IMR-90 (cell line): ENCODE results near the gene AK6. TPM values are rescaled to one million over a fixed set of nuclear protein-coding genes. Genes with fewer than 3 reads are reported as not detected.

Source experiments
- ATAC-seq: fragments of 200-7000 bp; cut with Tn5 transposase; 2 replicates; pipeline ENCODE4 v1.9.1; 2020; ENCODE audit warnings: low read depth, mild to moderate bottlenecking, moderate library complexity
- BruUV-seq: library from RNA; stranded (reverse); fragments of 400-500 nt; replicated peaks from 2 replicates; lab custom pipeline; 2021; lab: Mats Ljungman, UMichigan
- CTCF ChIA-PET: fragments of 300-600 bp; formaldehyde crosslinking; extraction: SDS; loops from one replicate; lab custom pipeline; 2021; ENCODE audit warnings: antibody characterized with exemption; lab: Yijun Ruan, JAX
- POLR2A ChIA-PET: fragments of 300-600 bp; sonication (Branson Sonifier 250); formaldehyde crosslinking; loops from one replicate; lab custom pipeline; 2022; ENCODE audit warnings: antibody characterized with exemption; ENCODE audit not compliant: unreplicated experiment; lab: Charles Lee
- DNase-seq: peaks from one replicate; pipeline ENCODE4 v3.0.0; 2013
- H2AFZ ChIP-seq: replicated peaks from 2 replicates; pipeline ENCODE3; 2013; ENCODE audit warnings: low read length, mild to moderate bottlenecking; ENCODE audit not compliant: poor library complexity
- H2AK5ac ChIP-seq: 2 replicates; pipeline ENCODE4 v1.6.1; 2013; ENCODE audit warnings: low read depth, low read length, inconsistent platforms
- H2AK9ac ChIP-seq: replicated peaks from 2 replicates; pipeline ENCODE3; 2013; ENCODE audit warnings: mild to moderate bottlenecking, low read depth, low read length, moderate library complexity; ENCODE audit not compliant: poor library complexity
- H2BK120ac ChIP-seq: 2 replicates; pipeline ENCODE4 v1.6.1; 2013; ENCODE audit warnings: low read depth, low read length, inconsistent platforms
- H2BK15ac ChIP-seq: 3 replicates; pipeline ENCODE4 v1.6.1; 2013; ENCODE audit warnings: low read depth, low read length, inconsistent platforms
- H2BK20ac ChIP-seq: 2 replicates; pipeline ENCODE4 v1.6.1; 2013; ENCODE audit warnings: low read depth, mild to moderate bottlenecking, inconsistent platforms, low read length, moderate library complexity
- H2BK5ac ChIP-seq: 2 replicates; pipeline ENCODE4 v1.6.1; 2013; ENCODE audit warnings: mild to moderate bottlenecking, low read depth, low read length, inconsistent platforms; ENCODE audit not compliant: poor library complexity, severe bottlenecking
- H3K14ac ChIP-seq: replicated peaks from 2 replicates; pipeline ENCODE4 v1.6.1; 2013; ENCODE audit warnings: low read depth, low read length, inconsistent platforms
- H3K18ac ChIP-seq: 2 replicates; pipeline ENCODE4 v1.6.1; 2013; ENCODE audit warnings: low read depth, low read length, control low read depth
- H3K23ac ChIP-seq: 2 replicates; pipeline ENCODE4 v1.6.1; 2013; ENCODE audit warnings: low read depth, low read length, inconsistent platforms
- H3K27ac ChIP-seq: 2 replicates; pipeline ENCODE4 v1.5.1; 2013; ENCODE audit warnings: mild to moderate bottlenecking, control low read depth, low read length; ENCODE audit not compliant: insufficient read depth
- H3K27me3 ChIP-seq: 2 replicates; pipeline ENCODE4 v1.6.1; 2013; ENCODE audit warnings: low read length; ENCODE audit not compliant: control insufficient read depth, insufficient read depth
- H3K36me3 ChIP-seq: 2 replicates; pipeline ENCODE4 v1.6.1; 2013; ENCODE audit warnings: low read length, mixed read lengths; ENCODE audit not compliant: control insufficient read depth, insufficient read depth
- H3K4ac ChIP-seq: 2 replicates; pipeline ENCODE4 v1.6.1; 2013; ENCODE audit warnings: low read depth, low read length, inconsistent platforms
- H3K4me1 ChIP-seq: 2 replicates; pipeline ENCODE4 v1.6.1; 2013; ENCODE audit warnings: low read length, mixed read lengths; ENCODE audit not compliant: control insufficient read depth, insufficient read depth
- H3K4me2 ChIP-seq: 2 replicates; pipeline ENCODE4 v1.6.1; 2013; ENCODE audit warnings: low read depth, mild to moderate bottlenecking, control low read depth, low read length, moderate library complexity
- H3K4me3 ChIP-seq: 2 replicates; pipeline ENCODE4 v1.5.1; 2013; ENCODE audit warnings: low read depth, mild to moderate bottlenecking, control low read depth, low read length, moderate library complexity; ENCODE audit not compliant: insufficient read depth
- H3K56ac ChIP-seq: 2 replicates; pipeline ENCODE4 v1.6.1; 2013; ENCODE audit warnings: low read length, inconsistent platforms; ENCODE audit not compliant: insufficient read depth; ENCODE audit errors: extremely low read depth
- H3K79me1 ChIP-seq, 2 experiments: 2 replicates each; pipeline ENCODE4 v1.6.1; 2013; ENCODE audit warnings: low read length in 2 of 2, inconsistent platforms in 1 of 2, low read depth in 1 of 2
- H3K9ac ChIP-seq: 2 replicates; pipeline ENCODE4 v1.6.1; 2013; ENCODE audit warnings: low read depth, low read length, control low read depth
- H3K9me1 ChIP-seq: 2 replicates; pipeline ENCODE4 v1.6.1; 2013; ENCODE audit warnings: low read length, inconsistent platforms; ENCODE audit not compliant: insufficient read depth
- H3K9me3 ChIP-seq: 2 replicates; pipeline ENCODE4 v1.6.1; 2013; ENCODE audit warnings: low read length; ENCODE audit not compliant: control insufficient read depth, insufficient read depth
- H4K20me1 ChIP-seq: 2 replicates; pipeline ENCODE4 v1.6.1; 2013; ENCODE audit warnings: low read length, inconsistent platforms; ENCODE audit not compliant: insufficient read depth
- H4K5ac ChIP-seq: 2 replicates; pipeline ENCODE4 v1.6.1; 2013; ENCODE audit warnings: mild to moderate bottlenecking, low read depth, low read length, control low read depth
- H4K8ac ChIP-seq, 2 experiments: 2 replicates each; pipeline ENCODE4 v1.6.1; 2013; ENCODE audit warnings: low read depth in 2 of 2, low read length in 2 of 2, control low read depth in 1 of 2, inconsistent platforms in 1 of 2
- H4K91ac ChIP-seq: 2 replicates; pipeline ENCODE4 v1.6.1; 2013; ENCODE audit warnings: low read depth, low read length, inconsistent platforms; ENCODE audit not compliant: insufficient read depth
- BHLHE40 ChIP-seq: fragments of 150-350 bp; IDR thresholded peaks from 2 replicates; pipeline ENCODE4 v1.6.1; 2016; ENCODE audit warnings: mild to moderate bottlenecking, low read depth, low read length
- CEBPB ChIP-seq: IDR thresholded peaks from 2 replicates; pipeline ENCODE4 v1.6.1; 2012; ENCODE audit warnings: low read depth, low read length, improper control_type of control experiment
- CHD1 ChIP-seq: IDR thresholded peaks from 2 replicates; pipeline ENCODE4 v1.6.1; 2012; ENCODE audit warnings: low read depth, low read length, improper control_type of control experiment
- FOS ChIP-seq: fragments of 150-350 bp; IDR thresholded peaks from 2 replicates; pipeline ENCODE4 v1.6.1; 2016; ENCODE audit warnings: low read depth, low read length
- MAFK ChIP-seq: IDR thresholded peaks from 2 replicates; pipeline ENCODE4 v1.6.1; 2012; ENCODE audit warnings: low read depth, low read length, improper control_type of control experiment
- MXI1 ChIP-seq: IDR thresholded peaks from 2 replicates; pipeline ENCODE4 v1.6.1; 2012; ENCODE audit warnings: low read depth, mild to moderate bottlenecking, low read length, moderate library complexity, borderline replicate concordance
- NFE2L2 ChIP-seq: fragments of 150-350 bp; IDR thresholded peaks from 2 replicates; pipeline ENCODE4 v1.6.1; 2016; ENCODE audit warnings: low read depth, mild to moderate bottlenecking, low read length
- RAD21 ChIP-seq: IDR thresholded peaks from 2 replicates; pipeline ENCODE4 v1.6.1; 2012; ENCODE audit warnings: low read length, improper control_type of control experiment
- RCOR1 ChIP-seq: IDR thresholded peaks from 2 replicates; pipeline ENCODE4 v1.6.1; 2012; ENCODE audit warnings: mild to moderate bottlenecking, low read length, improper control_type of control experiment; ENCODE audit not compliant: insufficient replicate concordance
- WGBS, 2 experiments: methylation state at CpG; one replicate each; pipeline versions ENCODE4 v1.1.5 to v1.1.7; 2013; ENCODE audit warnings: missing lambda C conversion rate in 2 of 2; ENCODE audit not compliant: insufficient read length in 1 of 2; ENCODE audit errors: extremely low coverage in 2 of 2; 5-methylcytosine and 5-hydroxymethylcytosine counted together
- dilution Hi-C: fragments of 300-500 bp; cut with HindIII; formaldehyde crosslinking; loops from one replicate; pipeline ENCODE4 v1.14.3; 2018; ENCODE audit warnings: low sequenced_read_pairs; ENCODE audit not compliant: unreplicated experiment
- in situ Hi-C: fragments of 300-500 bp; cut with MboI; formaldehyde crosslinking; loops from 3 replicates; pipeline ENCODE4 v1.14.3; 2019; ENCODE audit warnings: low sequenced_read_pairs, inconsistent platforms, mixed read lengths
- intact Hi-C: fragments of 100-400 bp; cut with micrococcal nuclease; formaldehyde crosslinking; loops from 2 replicates; pipeline ENCODE4 v1.10.0; 2022
- polyA plus RNA-seq, 3 experiments: library from polyadenylated mRNA; depleted of rRNA; stranded (reverse); fragments of >200 nt; gene quantifications; 2 replicates each; pipeline ENCODE4 v1.2.3, GENCODE V29; 2012; ENCODE audit warnings: low replicate concordance in 1 of 3
- total RNA-seq: library from RNA; depleted of rRNA; stranded (reverse); fragments of >200 nt; gene quantifications from 2 replicates; pipeline ENCODE4 v1.2.3, GENCODE V29; 2012
- TF ChIP-seq, protein P1 (sequence below): conservative IDR thresholded peaks from 2 replicates; pipeline ENCODE4 v1.5.1; 2012; ENCODE audit warnings: mild to moderate bottlenecking, low read depth, low read length, improper control_type of control experiment
- TF ChIP-seq, protein P2 (sequence below): fragments of 150-350 bp; IDR thresholded peaks from 2 replicates; pipeline ENCODE4 v1.6.1; 2017; ENCODE audit warnings: mild to moderate bottlenecking, antibody characterized with exemption, low read length, low read depth

The AK6 gene
- total and polyA plus RNA-seq, 2 of the 4 experiments (the other 2 are of a cell fraction), result 14.7 to 34.4 TPM

DNA sequence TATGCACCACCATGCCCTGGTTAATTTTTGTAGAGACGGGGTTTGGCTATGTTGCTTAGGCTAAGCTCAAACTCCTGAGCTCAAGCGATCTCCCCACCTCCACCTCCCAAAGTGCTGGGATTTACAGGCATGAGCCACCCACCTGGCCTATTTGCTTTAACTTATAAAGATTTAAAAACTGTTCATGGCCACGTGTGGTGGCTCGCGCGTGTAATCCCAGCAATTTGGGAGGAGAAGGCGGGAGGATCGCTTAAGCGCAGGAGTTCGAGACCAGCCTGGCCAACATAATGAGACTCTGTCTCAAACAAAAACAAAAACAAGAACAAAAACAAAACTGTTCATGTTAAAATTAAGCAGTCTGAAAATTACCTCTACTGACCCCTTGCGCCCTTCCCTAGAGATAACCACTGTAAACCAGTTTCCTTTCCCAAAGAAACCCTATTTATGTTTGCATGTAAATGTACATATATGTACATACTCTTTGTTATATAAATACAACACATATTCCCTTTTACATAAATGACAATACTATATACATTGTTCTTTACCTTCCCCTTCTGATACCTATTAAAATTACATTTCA lies 1.5 kb downstream of the AK6 start:
- Histone ChIP-seq H4K91ac (no peak overlapping the region), H3K4me3 (no peak overlapping the region), H3K9me3 (no peaks in the 10 kb centered on the region), H3K18ac (no peak overlapping the region), H2AK5ac (no peak overlapping the region), H2BK5ac (no peak overlapping the region), H3K4me1 (no peaks in the 10 kb centered on the region; the same call in 1 of the 2 replicates), H3K27ac (no peak overlapping the region), H2BK20ac (no peak overlapping the region), H3K23ac (peak overlapping the region; percentile 31; the same call in 1 of the 2 replicates), H3K4me2 (peak overlapping the region; percentile 0; the same call in 1 of the 2 replicates), H2AFZ (no peak overlapping the region), H3K4ac (peak overlapping the region; percentile 43; the same call in 1 of the 2 replicates), H3K27me3 (no peaks in the 10 kb centered on the region), H2AK9ac (no peak overlapping the region), H2BK15ac (no peak overlapping the region), H4K8ac (no peak overlapping the region), H4K20me1 (peaks cover 28% of the 10 kb centered on the region; the same call in 1 of the 2 replicates), H3K79me1 (peaks cover 18 to 45% of the 10 kb centered on the region in 2 experiments), H3K9ac (no peak overlapping the region), H4K5ac (no peak overlapping the region), H3K14ac (0 out of 2 replicates have a peak overlapping the region, but pooled peaks have one; percentile 26), H3K56ac (peak overlapping the region; percentile 11; the same call in 1 of the 2 replicates), H3K36me3 (peaks cover 17% of the 10 kb centered on the region), H3K9me1 (no peaks in the 10 kb centered on the region; the same call in 1 of the 2 replicates), H2BK120ac (no peak overlapping the region)
- TF ChIP-seq CHD1 (no peak), FOS (no peak), CEBPB (no peak), BHLHE40 (no peak), MAFK (no peak), NFE2L2 (no peak), RCOR1 (no peak), RAD21 (no peak), MXI1 (no peak)
- TF ChIP-seq, protein P1, sequence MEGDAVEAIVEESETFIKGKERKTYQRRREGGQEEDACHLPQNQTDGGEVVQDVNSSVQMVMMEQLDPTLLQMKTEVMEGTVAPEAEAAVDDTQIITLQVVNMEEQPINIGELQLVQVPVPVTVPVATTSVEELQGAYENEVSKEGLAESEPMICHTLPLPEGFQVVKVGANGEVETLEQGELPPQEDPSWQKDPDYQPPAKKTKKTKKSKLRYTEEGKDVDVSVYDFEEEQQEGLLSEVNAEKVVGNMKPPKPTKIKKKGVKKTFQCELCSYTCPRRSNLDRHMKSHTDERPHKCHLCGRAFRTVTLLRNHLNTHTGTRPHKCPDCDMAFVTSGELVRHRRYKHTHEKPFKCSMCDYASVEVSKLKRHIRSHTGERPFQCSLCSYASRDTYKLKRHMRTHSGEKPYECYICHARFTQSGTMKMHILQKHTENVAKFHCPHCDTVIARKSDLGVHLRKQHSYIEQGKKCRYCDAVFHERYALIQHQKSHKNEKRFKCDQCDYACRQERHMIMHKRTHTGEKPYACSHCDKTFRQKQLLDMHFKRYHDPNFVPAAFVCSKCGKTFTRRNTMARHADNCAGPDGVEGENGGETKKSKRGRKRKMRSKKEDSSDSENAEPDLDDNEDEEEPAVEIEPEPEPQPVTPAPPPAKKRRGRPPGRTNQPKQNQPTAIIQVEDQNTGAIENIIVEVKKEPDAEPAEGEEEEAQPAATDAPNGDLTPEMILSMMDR, result no peak
- TF ChIP-seq, protein P2, sequence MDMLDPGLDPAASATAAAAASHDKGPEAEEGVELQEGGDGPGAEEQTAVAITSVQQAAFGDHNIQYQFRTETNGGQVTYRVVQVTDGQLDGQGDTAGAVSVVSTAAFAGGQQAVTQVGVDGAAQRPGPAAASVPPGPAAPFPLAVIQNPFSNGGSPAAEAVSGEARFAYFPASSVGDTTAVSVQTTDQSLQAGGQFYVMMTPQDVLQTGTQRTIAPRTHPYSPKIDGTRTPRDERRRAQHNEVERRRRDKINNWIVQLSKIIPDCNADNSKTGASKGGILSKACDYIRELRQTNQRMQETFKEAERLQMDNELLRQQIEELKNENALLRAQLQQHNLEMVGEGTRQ, result no peak
- CTCF ChIA-PET, result no interaction called here
- in situ Hi-C loops, result no loop called here
- ATAC-seq (no peak), DNase-seq (no peak)
- intact Hi-C loops, result loop anchor here (2.0 to 10.0 kb wide), 4 partner anchors 95 to 325 kb away; no protein-coding TSS in a partner anchor
- BruUV-seq, result no TSS peak
- no CpG with 5 or more reads among the region's 11 CpGs for WGBS, 2 experiments
- dilution Hi-C loops, result no loop called here
- POLR2A ChIA-PET, result no interaction called here
